Embryonic facial prominence (tissue), 1 donor: ENCODE data around the gene CASZ1.

ENCODE experiments used
- DNase-seq: peaks from one replicate; pipeline ENCODE4 v3.0.0-alpha.2; 2016; ENCODE audit errors: extremely low spot score

Gene CASZ1

DNA sequence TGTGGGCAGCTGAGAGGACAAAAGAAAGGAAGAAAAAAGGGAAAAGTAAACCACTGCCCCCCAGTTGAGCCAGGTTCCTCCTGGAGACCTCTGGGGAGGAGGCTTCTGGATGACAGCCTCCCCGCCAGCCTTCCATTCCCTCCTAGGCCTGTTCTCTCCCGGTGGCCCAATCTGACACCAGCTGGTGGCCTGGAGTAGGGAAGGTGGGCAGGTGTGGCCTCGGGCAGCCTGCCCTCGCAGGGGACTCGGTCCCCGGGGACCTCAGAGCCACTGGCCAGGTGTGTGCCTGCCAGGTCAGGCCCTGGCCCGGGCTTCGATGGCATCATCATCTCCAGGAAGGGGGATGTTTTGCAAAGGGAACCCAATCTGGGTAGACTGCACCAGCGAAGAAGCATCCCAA is 159.0 kb downstream of the CASZ1 start:
- DNase-seq = no peak

DNA sequence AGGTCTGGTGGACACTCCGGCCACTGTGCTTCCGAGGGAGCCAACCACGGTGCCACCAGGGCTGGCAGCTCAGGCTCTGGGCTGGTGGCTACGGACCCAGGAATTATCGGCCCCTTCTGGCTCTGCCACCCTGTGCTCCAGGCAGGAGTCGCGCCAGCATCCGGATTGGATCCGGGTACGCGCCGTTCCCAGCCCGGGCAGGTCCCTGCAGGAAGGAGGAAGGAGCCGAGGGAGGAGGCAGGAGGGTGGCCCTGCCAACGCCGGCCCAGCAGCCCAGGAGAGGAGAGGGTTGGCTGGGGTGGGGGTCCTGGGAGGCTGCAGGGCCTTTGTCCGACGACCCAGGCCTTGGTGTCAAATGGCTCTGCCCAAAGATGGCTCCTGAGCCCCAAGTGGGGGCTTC is 160.5 kb downstream of the CASZ1 start:
- no peak for DNase-seq

DNA sequence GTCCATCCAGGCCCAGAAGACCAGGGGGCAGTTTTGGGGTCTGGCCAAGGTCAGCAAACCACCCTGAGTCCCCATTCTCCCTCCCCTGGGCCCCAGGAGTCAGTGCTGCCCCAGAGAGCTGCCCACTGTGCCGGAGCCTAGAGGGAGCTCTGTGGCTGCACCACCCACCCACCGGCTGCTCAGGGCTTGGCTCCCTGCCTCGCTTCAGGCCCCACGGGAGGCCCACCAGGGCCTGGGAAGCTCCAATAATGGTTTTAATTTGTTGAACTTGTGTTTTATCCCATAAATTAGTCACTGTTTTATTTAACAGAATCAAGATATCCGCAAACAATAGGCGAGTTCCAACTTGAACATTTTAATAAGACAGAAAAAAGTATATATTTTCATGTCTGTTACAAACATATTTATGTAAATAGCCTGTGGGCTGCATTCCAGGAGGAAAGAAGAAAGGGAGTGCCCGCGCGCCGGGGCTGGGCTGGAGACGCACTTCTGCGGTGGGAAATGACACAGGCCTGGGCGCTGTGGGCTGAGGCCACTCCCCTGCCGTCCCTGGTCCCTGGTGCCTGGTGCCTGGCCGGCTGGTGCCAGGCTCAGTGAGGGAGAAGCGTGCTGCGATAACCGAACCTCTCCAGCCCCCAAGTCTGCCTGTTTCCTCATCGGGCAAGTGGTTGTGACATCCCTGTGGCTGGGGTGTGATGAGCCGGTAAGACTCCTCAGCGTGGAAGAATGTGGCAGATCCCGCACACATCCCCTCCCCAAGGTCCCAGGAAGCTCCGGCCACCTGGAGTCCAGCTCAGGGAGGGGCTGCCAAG is 161.2 kb downstream of the CASZ1 start:
- DNase-seq = no peak

DNA sequence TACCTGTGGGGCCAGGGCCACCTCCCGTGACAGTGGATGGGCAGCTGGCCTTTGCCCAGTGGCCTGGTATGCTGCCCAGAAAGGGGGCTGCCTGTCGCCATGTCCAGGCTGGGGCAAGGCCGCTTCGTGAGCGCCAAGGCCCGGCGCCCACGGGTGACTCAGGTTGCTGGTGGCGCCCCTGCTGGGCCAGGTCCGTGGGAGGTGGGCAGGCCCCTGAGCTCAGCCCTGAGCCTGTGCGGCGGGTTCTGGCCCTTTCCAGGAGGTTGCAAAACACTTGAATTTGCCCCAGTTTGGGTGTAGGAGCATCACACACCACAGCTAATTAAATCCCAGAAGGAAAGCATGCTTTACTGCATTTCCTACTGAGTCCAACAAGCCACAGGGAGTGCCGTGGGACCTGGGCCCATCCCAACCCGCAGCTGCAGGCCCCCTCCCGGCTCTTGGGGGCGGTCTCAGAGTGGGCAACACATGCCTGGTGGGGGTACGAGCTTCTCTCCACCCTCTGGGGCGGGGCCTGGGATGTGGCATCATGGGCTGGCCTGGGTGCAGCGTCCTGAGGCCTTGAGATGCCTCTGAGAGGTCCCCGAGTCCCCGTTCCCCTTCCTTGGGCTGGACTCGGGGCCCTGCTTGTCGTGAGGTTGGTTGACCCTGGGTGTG is 161.9 kb downstream of the CASZ1 start:
- DNase-seq = no peak

DNA sequence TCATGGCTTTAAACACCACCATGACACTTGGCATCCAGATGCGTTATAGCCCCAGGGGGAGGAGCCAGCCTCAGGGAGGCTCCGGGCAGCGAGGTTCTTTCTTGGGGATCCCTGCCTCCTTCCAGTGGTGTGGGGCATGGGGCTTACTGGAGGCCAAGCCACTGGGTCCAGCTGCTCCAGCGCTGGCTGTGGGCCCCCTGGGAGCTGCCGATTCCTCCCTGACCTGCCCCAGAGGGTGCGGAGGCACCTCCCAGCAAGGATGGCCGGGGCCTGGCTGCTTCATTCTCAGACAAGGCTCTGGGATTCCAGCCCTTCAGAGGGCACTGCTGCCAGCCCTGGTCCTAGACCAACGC is 162.4 kb downstream of the CASZ1 start:
- no peak for DNase-seq

DNA sequence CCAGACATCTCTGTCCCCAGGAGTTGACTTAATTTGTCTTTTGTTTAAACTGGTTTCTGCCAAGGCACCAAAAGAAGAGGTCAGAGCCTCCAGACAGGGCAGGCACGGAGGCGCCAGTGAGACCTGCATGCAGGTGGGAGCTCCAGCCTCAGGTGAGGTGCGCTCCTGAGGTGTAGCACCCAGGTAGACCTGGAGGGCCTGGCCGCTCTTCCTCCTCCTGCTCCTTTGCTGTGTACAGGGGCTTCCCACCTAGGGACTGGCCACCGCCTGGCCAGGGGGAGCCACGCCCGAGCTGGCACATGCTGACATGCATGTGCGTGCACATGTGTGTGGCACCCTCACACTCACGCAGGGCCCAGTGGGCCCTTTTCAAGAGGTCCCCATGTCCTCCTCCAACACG is 163.0 kb downstream of the CASZ1 start:
- no peak for DNase-seq

DNA sequence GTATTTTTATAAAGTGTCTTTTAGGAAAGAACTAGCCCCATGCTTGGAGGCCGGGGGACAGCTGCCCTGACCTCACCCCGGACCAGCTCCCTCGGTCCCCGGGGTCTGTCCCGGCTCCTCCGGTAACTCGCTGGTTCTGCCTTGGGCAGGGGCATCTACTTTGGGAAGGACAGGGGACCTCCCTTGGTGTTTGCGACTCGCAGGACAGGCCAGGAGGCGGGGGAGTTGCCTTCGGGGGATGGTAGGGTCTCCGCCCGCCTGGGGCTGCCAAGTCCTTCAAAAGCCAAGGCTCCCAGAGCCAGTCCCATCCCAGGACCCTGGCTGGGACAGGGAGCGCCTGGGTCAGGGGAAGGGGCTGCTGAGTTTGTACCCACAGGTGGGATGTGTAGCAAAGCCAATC is 163.8 kb downstream of the CASZ1 start:
- DNase-seq = no peak

DNA sequence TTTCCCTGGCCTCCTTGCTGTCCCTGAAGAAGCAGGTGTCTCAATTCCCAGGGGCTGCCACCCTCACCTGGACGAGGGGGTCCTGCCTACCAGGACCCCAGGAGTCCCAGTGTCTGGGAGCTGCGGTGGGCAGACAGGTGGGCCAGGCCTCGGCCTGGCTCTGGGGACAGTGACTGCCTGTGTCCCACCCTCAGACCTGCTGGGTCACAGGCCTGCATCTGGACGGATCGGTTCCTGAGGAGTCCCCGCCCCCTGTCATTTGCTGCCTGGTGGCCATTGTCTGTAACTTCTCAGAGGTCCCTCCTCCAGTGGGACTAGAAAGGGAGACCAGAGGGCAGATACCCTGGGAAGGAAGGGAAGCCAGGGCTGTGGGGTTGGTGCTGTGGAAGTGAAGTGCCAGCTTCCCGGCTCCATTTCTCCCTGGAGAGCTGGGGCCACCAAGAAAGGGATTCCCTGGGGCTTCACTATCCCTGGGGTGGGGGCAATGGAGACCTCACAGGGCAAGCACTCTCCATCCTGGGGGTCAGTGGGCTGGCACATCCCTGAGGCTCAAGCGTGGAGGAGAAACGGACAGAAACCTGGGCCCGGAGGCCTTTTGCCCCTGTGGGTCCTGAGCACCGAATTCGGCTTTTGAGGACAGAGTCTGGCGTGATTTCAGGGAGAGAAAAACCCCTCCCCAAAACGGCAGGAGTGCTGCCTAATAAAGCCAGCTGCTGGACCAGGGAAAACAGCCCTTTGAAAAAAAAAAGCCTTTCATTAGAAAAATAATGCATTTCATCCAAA is 164.4 kb downstream of the CASZ1 start:
- no peak for DNase-seq

DNA sequence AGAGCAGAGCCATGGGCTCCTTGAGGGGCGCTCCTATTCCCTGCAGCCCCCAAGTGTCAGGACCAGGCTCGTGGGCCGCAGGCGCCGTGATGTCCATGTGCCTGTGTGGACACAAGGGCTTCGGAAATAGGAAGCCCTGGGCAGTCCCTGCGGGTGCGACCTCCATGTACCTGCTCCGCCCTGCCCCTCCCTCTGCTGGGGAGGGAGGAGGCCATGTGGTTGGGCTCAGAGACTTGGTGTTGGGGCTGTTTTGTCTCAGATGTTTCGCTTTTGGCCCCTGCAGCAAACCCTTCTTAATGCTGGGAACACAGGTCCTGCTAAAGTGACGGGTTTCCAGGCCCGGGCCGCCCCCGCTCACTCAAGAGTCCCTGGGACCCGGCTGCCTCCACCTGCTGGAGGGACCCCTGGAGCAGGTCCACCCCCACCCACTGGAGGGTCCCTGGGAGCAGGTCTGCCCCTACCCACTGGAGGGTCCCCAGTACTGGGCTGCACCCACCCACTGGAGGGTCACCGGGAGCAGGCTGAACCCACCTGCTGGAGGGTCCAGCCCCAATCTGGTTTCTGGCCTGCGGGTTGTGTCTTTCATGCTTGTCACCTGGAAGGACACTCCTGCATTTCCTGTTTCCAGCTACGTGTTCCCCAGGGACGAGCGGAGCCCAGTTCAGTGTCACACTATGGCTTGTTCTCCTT is 165.2 kb downstream of the CASZ1 start:
- DNase-seq = no peak

DNA sequence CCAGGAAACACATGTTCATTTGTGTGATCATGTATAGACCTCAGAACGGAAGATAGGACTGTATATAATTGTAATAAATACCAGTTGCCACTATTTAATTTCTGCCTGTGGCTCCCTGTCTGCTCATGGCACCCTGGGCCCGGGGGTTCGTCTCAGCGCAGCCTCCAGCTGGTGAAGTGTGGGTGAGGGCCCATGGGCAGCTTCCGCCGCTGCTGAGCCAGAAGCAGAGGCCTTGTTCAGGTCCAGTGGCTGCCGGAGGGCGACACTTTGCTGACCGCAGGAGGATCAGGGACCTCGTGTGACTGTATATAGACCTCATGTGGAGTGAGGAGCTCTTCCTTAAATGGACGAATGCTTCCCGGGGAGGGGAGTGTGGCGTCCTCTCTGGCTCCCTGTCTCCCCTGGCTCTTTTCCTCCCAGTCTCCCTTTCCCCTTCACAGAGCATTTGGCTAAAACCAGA is 165.8 kb downstream of the CASZ1 start:
- DNase-seq = no peak

DNA sequence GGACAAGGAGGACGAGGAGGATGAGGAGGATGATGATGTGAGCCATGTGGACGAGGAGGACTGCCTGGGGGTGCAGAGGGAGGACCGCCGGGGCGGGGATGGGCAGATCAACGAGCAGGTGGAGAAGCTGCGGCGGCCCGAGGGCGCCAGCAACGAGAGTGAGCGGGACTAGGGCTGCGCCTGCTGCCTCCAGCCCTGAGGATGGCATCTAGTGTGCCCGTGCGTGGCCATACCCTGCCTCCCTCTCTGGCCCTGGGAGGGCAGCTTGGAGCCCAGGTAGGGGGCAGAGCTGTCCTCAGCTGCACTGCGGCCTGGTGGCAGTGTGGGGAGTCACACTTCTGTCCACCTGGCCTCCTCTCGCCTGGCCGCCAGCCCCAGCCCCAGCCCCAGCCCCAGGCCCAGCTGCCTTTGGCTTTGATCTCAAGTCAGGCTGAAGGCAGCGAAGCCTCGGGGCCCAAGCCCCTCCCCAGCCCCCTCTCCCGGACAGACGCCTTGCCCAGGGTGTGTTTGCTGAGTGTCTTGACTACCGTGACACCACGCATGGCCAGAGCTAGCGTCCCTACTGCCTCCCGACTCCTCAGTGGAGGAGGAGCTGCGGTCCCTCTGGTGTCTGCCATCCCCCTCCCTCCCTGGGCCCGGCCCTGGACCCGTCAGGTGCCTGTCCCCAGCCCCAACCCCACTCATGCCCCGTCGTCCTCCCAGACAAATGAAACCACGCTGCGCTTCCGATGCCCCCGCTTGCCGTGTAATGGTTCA is 166.5 kb downstream of the CASZ1 start:
- no peak for DNase-seq

DNA sequence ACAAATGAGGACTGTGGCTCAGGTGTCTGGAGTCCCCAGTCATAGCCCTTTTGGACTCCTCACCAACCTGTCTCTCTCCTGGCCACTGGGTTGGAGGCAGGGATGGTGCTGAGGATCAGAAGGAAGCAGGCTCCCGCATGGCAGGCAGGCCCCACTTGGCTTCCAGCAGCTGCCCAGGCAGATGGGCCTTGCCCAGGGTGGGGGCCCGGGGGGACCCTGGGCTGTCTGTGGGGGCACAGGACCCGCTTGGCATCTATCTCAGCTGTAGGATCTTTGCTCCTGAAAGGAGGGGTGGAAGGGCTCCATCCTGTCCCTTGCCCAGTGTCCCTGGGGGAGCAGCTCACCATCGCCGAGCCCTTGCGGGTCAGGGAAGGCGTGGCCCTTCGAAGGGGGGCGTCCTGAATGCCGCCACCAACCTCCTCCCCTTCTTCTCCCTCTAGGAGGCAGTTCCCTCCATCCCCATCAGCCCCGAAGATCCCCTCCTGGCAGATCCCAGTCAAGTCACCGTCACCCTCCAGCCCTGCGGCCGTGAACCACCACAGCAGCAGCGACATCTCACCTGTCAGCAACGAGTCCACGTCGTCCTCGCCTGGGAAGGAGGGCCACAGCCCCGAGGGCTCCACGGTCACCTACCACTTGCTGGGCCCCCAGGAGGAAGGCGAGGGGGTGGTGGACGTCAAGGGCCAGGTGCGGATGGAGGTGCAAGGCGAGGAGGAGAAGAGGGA is 167.2 kb downstream of the CASZ1 start:
- DNase-seq = no peak

DNA sequence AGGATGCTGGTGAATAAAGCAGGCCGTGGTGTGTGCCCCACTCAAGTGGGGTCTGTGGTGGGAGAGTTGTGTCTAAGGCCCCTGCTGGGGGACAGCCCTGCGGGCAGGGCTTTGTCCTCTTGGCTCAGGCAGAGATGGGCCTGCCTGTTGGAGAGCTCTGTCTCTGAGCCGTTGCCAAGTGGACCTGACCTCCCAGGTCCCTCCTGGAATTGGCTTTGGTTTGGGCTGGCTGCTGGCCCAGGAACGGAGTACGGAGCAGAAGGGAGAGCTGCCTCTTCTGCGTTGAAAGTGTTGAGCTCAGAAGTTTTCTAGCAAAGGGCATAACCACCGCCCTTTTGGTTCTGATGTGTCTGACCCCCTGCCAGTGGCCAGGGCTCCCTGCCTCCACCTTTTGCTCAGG is 167.8 kb downstream of the CASZ1 start:
- no peak for DNase-seq

DNA sequence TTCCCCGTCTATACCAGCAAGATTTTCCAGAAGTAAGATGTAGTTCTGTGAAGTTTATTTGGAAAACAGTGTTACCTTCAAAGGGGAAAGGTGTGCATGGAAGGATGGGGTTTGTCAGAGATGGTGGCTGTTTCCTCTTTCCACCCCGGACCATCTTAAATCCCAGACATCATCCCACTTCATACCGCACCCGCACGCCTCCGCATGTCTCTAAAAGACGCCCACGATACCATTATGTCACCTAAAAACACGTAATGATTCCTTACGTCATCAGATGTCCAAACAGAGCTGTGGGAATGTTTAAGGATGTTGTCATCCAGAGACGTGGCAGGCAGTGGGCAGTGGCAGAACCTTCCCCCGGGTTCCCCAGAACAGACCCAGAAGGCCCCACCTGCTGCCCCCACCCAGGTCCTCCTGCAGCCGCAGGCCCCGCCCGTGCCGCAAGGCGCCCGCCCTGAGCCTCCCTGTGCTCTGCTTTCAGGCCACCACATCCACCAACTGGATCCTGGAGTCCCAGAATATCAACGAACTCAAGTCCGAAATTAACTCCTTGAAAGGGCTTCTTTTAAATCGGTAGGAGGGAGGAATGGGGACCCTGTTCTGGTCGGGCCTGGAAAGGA is 169.5 kb downstream of the CASZ1 start:
- DNase-seq = no peak

DNA sequence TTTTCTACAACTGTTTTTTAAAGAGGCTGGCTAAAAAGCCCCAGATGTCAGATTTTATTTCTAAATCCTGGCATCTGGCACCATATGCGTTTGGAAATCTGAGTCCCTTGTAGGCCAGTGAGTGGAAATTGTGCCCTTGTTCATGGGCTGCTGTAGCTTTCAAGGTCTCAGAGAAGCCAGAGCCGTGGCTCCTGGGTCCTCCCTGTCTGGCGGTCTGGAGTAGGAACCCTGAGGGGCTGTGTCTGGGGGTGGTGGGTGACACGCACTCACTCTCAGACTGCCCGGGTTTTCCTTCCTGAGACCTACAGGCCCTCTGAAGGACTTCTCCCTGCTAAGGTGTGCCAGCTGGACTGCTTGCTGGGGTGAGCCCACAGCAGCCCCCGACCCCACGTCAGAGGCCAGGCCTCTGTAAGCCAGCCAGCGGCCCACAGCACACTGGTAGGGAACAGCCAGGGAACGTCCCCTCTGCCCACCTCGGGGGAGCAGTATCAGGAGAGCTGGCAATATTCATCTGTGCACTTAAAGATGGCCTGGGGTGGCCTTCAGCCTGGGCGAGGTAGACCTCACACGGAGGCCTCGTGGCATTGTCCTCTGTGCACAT is 170.2 kb downstream of the CASZ1 start:
- DNase-seq = no peak

DNA sequence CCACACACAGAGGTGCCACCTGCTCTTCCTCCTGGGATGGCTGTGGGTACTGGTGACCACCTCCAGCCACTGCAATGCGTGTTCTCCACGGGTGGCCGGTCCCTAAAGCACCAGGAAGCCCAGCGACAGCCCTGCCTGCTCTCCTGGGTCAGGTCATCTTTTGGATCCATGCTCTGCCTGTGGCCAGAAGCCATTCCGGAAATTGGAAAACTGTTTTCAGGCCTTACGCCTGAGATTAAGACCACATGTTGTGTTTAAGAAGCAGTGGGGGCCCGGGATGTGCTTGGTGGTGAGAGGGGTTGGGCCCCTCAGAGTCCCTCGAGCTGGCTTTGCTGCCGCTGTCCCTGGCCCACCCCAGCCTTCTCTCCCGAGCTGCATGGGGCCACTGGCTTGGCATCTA is 170.9 kb downstream of the CASZ1 start:
- no peak for DNase-seq

DNA sequence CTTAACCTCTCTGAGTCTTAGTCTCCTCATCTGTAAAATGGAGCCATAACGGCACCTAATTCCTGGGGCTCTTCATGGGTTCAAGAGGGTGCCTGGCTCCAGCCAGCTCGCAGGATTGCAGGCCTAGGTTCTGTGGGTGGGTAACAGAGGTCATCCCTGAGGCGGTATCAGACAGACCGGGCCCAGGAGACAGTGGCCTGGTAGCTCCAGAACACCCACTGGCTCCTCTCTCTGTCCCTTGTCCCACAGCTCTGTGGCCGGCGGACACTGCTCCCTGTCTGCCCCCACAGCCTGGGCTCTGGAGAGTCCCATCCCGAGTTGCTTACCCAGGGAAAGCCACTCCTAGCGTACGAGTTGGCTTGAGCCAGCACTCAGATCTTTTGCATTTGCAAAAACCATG is 171.4 kb downstream of the CASZ1 start:
- DNase-seq = no peak

DNA sequence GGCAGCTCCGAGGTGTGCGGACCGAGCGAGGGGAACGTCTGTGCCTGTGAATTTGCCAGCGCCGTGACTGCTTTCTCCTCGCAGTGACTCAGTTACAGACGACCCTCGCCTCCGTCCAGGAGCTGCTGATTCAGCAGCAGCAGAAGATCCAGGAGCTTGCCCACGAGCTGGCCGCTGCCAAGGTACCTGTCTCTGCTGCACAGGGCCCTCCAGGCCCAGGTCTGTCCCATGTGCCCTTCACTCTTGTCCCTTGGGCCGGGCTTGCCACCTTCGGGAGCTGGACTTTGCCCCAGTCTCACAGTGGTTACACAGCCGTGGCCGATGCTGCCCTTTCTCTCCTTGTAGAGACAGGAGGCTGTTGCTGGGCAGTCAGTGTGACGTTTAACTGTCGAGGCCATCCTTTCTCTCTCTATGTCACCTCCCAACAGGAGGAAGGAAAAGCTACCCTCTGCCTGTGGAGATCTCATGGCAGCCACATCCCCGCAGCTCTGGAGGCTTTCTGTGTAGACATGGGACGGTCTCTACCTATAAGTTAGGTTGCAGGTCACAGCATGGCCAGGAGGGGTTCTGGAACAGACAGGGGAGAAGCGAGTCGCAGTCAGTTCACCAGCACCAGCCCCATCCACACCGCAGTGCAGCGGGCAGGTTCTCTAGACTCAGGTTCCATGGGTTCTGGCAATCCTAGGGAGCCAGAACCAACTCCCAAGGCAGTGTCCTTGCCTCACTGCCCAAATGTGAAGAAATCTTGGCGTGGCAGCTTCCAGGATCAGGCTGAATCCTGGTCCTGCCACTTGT is 172.0 kb downstream of the CASZ1 start:
- DNase-seq = no peak

DNA sequence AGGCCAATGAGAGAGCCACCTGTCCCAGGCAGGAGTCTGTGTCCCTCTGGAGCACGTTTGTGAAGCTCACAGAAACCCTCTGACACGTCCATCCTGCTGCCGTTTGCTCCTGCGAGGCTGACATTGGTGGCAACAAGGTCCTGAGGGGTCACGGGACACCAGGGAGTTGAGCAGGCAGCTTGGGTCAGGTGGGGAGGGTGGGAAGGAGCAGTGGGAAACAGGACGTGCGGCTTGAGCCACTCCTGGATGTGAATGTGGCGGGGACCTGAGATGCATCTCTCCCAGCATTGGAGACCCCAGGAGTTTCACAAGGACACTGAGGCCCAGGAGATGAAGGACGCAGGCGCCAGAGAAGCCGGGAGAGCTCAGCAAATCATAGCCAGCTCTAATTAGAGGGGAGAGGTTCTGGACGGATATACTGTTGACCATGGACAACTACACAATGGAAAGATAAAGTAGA is 172.7 kb downstream of the CASZ1 start:
- no peak for DNase-seq
